GM21381 (cell line): ENCODE data around the gene RIOK2.

ENCODE experiments used
- ATAC-seq: cut with Tn5 transposase; IDR thresholded peaks from one replicate; pipeline ENCODE4 v1.9.1; 2021; ENCODE audit warnings: mild to moderate bottlenecking, moderate library complexity; ENCODE audit not compliant: unreplicated experiment

RIOK2 gene

GRCh38 chr5:97127727-97128126, 55.3 kb downstream of the RIOK2 start:
- no peak for ATAC-seq

GRCh38 chr5:97125125-97125683, 57.8 kb downstream of the RIOK2 start:
- ATAC-seq, result no peak

- ATAC-seq, result no peak
These were observed 58.7 kb downstream of the RIOK2 start for GRCh38 chr5:97124335-97124734.

- no peak for ATAC-seq
These were observed 61.2 kb downstream of the RIOK2 start for GRCh38 chr5:97121848-97122247.

- no peak for ATAC-seq
These were observed 62.9 kb downstream of the RIOK2 start for GRCh38 chr5:97120195-97120594.

GRCh38 chr5:97119007-97119390, 64.0 kb downstream of the RIOK2 start:
- ATAC-seq, result no peak

- no peak for ATAC-seq
These were observed 64.6 kb downstream of the RIOK2 start for GRCh38 chr5:97118261-97119006.

- no peak for ATAC-seq
These were observed 67.1 kb downstream of the RIOK2 start for GRCh38 chr5:97115932-97116331.

- no peak for ATAC-seq
These were observed 70.8 kb downstream of the RIOK2 start for GRCh38 chr5:97112230-97112629.

- no peak for ATAC-seq
These were observed 71.4 kb downstream of the RIOK2 start for GRCh38 chr5:97111616-97112015.

- no peak for ATAC-seq
These were observed 72.0 kb downstream of the RIOK2 start for GRCh38 chr5:97111004-97111403.
